Body of pancreas (tissue), 4 donors: ENCODE data around the gene MPST. TPM values are rescaled to one million over a fixed set of nuclear protein-coding genes. Genes with fewer than 3 reads are reported as not detected.
A peak's percentile ranks its signal among the peaks of the same experiment; 100 is the strongest.

Experiments used
- ATAC-seq: fragments of 150-250 bp; one replicate; pipeline ENCODE4 v1.9.1; 2016
- DNase-seq, 4 donors: peaks; one replicate each; pipeline ENCODE4 v3.0.0-alpha.2; 2019
- H3K27ac ChIP-seq, 4 donors: fragments of 200-600 bp; sonication (generic); 1 replicate in 3 of 4; 2 replicates in 1 of 4; pipeline versions ENCODE4 v1.5.1 to v1.6.1; 2016 to 2019; ENCODE audit warnings: mild to moderate bottlenecking in 1 of 4, mixed read lengths in 1 of 4, moderate library complexity in 1 of 4
- H3K27me3 ChIP-seq, 2 donors: fragments of 200-600 bp; sonication (generic); one replicate each; pipeline ENCODE4 v1.6.0; 2016; ENCODE audit warnings: mild to moderate bottlenecking in 1 of 2
- H3K36me3 ChIP-seq, 2 donors: fragments of 200-600 bp; sonication (generic); replicated peaks in 1 of 2; 2 replicates each; pipeline ENCODE4 v1.5.1; 2016; ENCODE audit warnings: low read depth in 2 of 2; ENCODE audit not compliant: insufficient read depth in 1 of 2
- H3K4me1 ChIP-seq: fragments of 200-600 bp; sonication (generic); one replicate; pipeline ENCODE4 v1.6.0; 2016
- H3K4me3 ChIP-seq, 2 donors: fragments of 200-600 bp; sonication (generic); 1 replicate in 1 of 2; 2 replicates in 1 of 2; pipeline ENCODE4 v1.5.1; 2016 to 2019
- H3K9me3 ChIP-seq, 3 donors: fragments of 200-600 bp; sonication (generic); 1 replicate in 2 of 3; 2 replicates in 1 of 3; pipeline ENCODE4 v1.5.1; 2016
- POLR2A ChIP-seq, 3 donors: fragments of 450-650 bp; IDR thresholded peaks; one replicate each; pipeline ENCODE4 v1.6.1; 2016; ENCODE audit warnings: antibody characterized with exemption in 3 of 3, mild to moderate bottlenecking in 2 of 3
- WGBS, 2 donors: methylation state at CpG; one replicate each; pipeline ENCODE4 v1.1.5; 2017; 5-methylcytosine and 5-hydroxymethylcytosine counted together
- intact Hi-C: fragments of 100-400 bp; cut with DNase I; formaldehyde crosslinking; loops from one replicate; pipeline ENCODE4 v1.15.1; 2023
- total RNA-seq, 2 donors: library from RNA; depleted of rRNA; stranded (reverse); fragments of >200 nt; gene quantifications; one replicate each; pipeline ENCODE4 v1.1.0, GENCODE V29; 2016
- TF ChIP-seq, protein P1 (sequence below), 7 experiments: fragments of 450-650 bp in 4 of 7; fragments of 200-600 bp in 3 of 7; sonication (generic) in 3 of 7; IDR thresholded peaks; one replicate each; pipeline ENCODE4 v1.5.1; 2016 to 2019; ENCODE audit warnings: antibody characterized with exemption in 7 of 7

MPST gene
- total RNA-seq, 2 donors from 2014 or later, result 173 TPM

DNA sequence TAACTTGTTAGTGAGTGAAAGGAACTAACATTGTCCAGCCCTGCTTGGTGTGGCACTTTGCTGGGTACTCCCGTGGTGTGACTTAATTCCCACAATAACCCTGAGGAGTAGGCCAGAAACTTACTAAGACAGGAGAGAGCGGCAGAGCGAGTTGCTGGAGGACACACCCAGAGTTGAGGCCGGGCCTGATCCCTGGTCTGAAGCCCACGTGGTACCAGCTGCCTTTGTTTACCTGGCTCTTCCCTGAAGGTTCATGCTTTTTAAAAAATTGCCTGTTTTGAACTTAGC lies 594 bp downstream of the MPST start:
- Histone ChIP-seq H3K9me3 (no peaks in the 10 kb centered on the region), H3K27me3 (no peaks in the 10 kb centered on the region), H3K4me3 (peak overlapping the region; percentile 84 to 95), H3K36me3 (peaks cover 0 to 2% of the 10 kb centered on the region in 2 donors), H3K4me1 (peaks cover 81% of the 10 kb centered on the region), H3K27ac (peak overlapping the region; percentile 93 to 96 (median 94))
- intact Hi-C loops, result no loop called here
- 0% methylated on average over 5 of the region's 5 CpGs for WGBS, 2 donors
- ATAC-seq (peak; percentile 10), DNase-seq (peak in 3 of 4 donors; percentile 43 to 61 (median 58))
- TF ChIP-seq POLR2A (IDR thresholded peaks at IDR 0.05), result no peak
- TF ChIP-seq, protein P1, sequence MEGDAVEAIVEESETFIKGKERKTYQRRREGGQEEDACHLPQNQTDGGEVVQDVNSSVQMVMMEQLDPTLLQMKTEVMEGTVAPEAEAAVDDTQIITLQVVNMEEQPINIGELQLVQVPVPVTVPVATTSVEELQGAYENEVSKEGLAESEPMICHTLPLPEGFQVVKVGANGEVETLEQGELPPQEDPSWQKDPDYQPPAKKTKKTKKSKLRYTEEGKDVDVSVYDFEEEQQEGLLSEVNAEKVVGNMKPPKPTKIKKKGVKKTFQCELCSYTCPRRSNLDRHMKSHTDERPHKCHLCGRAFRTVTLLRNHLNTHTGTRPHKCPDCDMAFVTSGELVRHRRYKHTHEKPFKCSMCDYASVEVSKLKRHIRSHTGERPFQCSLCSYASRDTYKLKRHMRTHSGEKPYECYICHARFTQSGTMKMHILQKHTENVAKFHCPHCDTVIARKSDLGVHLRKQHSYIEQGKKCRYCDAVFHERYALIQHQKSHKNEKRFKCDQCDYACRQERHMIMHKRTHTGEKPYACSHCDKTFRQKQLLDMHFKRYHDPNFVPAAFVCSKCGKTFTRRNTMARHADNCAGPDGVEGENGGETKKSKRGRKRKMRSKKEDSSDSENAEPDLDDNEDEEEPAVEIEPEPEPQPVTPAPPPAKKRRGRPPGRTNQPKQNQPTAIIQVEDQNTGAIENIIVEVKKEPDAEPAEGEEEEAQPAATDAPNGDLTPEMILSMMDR (IDR thresholded peaks at IDR 0.05), result no peak

- no peaks in the 10 kb centered on the region for H3K27me3 ChIP-seq
- H3K27ac ChIP-seq, result peak overlapping the region in 3 of 4 donors; percentile 11 to 96 (median 95)
- peaks cover 83% of the 10 kb centered on the region for H3K4me1 ChIP-seq
- DNase-seq (no peak), ATAC-seq (no peak)
- H3K4me3 ChIP-seq, result no peak overlapping the region
- H3K9me3 ChIP-seq, result no peaks in the 10 kb centered on the region
- 82 to 88% methylated on average over 5 of the region's 5 CpGs for WGBS, 2 donors
- H3K36me3 ChIP-seq, result peaks cover 0 to 2% of the 10 kb centered on the region in 2 donors
- intact Hi-C loops, result no loop called here
- TF ChIP-seq, protein P1 (IDR thresholded peaks at IDR 0.05), result no peak
- TF ChIP-seq POLR2A (IDR thresholded peaks at IDR 0.05), result no peak
These were observed 1.5 kb downstream of the MPST start for GRCh38 chr22:37021041-37021440.

- ATAC-seq, result no peak
- H3K27ac ChIP-seq, result peak overlapping the region in 3 of 4 donors; percentile 11 to 96 (median 67)
These were observed 2.4 kb downstream of the MPST start for GRCh38 chr22:37021710-37022482.

GRCh38 chr22:37022483-37023337 lies 3.2 kb downstream of the MPST start:
- H3K36me3 ChIP-seq, result peaks cover 0 to 3% of the 10 kb centered on the region in 2 donors
- intact Hi-C loops, result no loop called here
- peaks cover 67% of the 10 kb centered on the region for H3K4me1 ChIP-seq
- TF ChIP-seq, protein P1 (IDR thresholded peaks at IDR 0.05), result peak in 1 of 7 experiments; percentile 9
- TF ChIP-seq POLR2A (IDR thresholded peaks at IDR 0.05), result no peak
- ATAC-seq (no peak), DNase-seq (peak in 1 of 4 donors; percentile 42)
- whole genome bisulfite sequencing, 2 donors, result 54 to 61% methylated on average over 9 to 16 of the region's 16 CpGs
- H3K27me3 ChIP-seq, result no peaks in the 10 kb centered on the region
- H3K9me3 ChIP-seq, result no peaks in the 10 kb centered on the region
- H3K4me3 ChIP-seq, result no peak overlapping the region
- H3K27ac ChIP-seq, result peak overlapping the region in 3 of 4 donors; percentile 11 to 96 (median 67)

More at GRCh38 chr22:37021710-37022482, 2.4 kb downstream of the MPST start:
- peaks cover 75% of the 10 kb centered on the region for H3K4me1 ChIP-seq
- no peaks in the 10 kb centered on the region for H3K27me3 ChIP-seq
- H3K36me3 ChIP-seq, result peaks cover 0 to 2% of the 10 kb centered on the region in 2 donors
- no peaks in the 10 kb centered on the region for H3K9me3 ChIP-seq
- H3K4me3 ChIP-seq, result no peak overlapping the region
- TF ChIP-seq, protein P1 (IDR thresholded peaks at IDR 0.05), result peak; percentile 38 to 64 (median 55)
- TF ChIP-seq POLR2A (IDR thresholded peaks at IDR 0.05), result no peak
- intact Hi-C loops, result no loop called here
- 51 to 64% methylated on average over 9 to 13 of the region's 13 CpGs for WGBS, 2 donors
- peak in 3 of 4 donors; percentile 36 to 67 (median 47) for DNase-seq
